Activated CD8-positive, alpha-beta memory T cell treated with anti-CD3 and anti-CD28 coated beads, Interleukin-2, amount 50 U/mL, for 1 hour (primary cell): Measurements from ENCODE around the gene TCF7L2.

ENCODE experiments used
- DNase-seq: peaks from one replicate; pipeline ENCODE4 v3.0.0-alpha.2; 2020; ENCODE audit errors: extremely low read depth

The TCF7L2 gene

GRCh38 chr10:113125612-113126011 is 175.6 kb downstream of the TCF7L2 start:
- DNase-seq, result no peak

DNA sequence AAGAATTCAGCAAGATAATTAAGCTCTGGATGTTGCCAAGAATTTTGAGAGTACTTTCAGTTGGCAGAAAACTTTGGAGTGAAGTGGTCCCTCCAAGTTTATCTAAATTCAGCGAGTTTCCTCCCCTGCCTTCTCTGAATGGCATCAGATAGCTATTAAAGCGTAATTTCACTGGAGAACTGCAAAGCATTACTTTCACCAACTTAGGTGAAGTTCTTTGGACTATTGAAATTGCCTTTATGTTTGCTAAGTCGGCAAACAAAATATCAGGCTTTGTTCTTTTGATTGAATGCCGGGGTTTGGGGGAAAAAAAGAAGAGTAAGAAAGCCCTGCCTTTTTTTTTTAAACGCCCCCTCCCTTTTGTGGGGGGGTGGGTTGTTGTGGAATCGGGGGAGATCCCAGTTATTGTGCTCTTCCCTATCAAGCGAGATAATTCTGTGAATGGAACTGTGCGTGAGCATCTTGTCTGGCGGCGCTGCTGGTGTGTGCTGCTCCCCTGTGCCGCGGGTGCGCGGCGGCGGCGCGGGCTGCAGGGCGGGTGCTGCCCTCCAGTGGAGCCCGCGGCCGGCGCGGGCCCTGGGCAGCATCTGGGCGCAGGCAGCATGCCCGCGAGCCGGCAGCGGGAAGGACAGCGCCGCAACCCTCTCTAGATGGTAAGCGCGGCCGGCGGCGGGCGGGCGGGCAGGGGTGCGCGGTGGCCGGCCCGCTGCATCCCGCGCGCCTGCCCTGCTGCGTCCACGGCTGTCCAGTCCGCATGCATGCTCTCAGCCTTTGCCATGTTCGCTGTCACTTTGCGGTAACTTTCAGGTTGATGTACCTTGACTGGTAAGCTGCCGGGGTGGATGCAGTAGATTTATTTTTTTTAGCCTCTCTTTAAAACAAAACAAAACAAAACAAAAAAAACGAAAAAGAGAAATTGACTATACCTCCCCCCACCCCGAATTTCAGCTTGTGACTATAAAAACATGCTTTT is 176.5 kb downstream of the TCF7L2 start:
- DNase-seq, result no peak

- no peak for DNase-seq
These were observed 177.3 kb downstream of the TCF7L2 start for GRCh38 chr10:113127261-113127900.

GRCh38 chr10:113127901-113128283 is 177.8 kb downstream of the TCF7L2 start:
- DNase-seq, result no peak

DNA sequence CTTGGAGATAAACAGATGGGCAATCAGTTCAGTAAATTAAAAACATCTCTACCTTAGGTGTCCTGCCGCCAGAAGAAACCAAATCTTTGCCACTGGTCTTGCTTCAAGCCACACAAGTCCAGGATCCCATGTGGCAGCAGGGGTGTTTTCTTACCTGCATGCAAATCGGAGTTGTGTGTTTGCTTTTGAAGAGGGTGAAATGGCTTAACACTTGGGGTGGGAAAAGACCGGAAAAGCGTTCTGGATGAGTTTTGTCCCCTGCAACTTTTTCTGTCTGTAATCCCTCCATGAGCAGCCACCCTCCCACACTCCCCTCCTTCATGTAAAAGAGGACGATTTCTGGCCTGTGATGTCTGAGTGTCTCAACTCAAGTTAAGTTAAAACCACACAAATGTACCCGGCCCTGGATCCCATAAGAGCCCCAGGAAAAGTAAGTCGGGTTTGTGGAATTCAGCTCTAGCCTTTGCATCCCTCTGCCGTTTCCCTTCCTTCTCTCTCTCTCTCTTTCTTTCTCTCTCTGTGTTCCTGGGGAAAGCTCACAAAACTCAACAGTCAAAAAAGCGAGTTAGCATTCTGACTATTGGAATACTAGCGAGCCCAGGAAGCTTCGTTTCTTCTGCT is 178.5 kb downstream of the TCF7L2 start:
- DNase-seq, result no peak

- no peak for DNase-seq
These were observed 179.1 kb downstream of the TCF7L2 start for GRCh38 chr10:113129117-113129516.

DNA sequence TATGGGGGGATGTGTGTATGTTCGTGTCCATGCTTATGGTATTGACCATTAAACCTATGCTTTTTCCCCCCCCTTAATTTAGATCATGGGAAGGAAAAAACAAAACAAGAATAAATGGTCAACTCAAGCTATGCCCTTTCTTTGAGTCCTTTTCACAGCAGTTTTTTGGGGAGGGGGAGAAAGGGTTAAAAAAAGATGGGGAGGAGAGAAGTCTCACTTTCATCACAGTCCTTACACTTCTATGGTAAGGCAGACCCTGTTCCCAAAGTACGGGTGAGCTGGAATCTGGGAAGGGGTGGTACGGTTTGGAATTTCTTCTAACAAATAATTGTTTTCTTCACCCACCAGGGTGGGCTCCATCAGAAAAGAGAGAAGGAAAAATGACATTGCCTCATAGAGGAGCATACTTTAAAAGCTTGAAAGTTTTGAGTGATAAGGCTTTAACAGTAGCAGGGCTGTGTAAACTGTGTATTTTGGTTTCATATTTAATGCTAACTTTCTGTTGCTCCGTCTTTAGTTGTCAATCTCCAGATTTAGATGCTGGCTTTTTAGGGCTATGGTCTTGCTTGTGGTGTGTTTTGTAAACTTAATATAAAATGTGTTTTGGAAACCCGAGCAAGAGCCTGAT is 180.1 kb downstream of the TCF7L2 start:
- no peak for DNase-seq

GRCh38 chr10:113131613-113132261 is 181.7 kb downstream of the TCF7L2 start:
- no peak for DNase-seq

- DNase-seq, result no peak
These were observed 182.6 kb downstream of the TCF7L2 start for GRCh38 chr10:113132591-113133121.

- no peak for DNase-seq
These were observed 183.6 kb downstream of the TCF7L2 start for GRCh38 chr10:113133497-113134115.

- no peak for DNase-seq
These were observed 185.0 kb downstream of the TCF7L2 start for GRCh38 chr10:113135025-113135424.

DNA sequence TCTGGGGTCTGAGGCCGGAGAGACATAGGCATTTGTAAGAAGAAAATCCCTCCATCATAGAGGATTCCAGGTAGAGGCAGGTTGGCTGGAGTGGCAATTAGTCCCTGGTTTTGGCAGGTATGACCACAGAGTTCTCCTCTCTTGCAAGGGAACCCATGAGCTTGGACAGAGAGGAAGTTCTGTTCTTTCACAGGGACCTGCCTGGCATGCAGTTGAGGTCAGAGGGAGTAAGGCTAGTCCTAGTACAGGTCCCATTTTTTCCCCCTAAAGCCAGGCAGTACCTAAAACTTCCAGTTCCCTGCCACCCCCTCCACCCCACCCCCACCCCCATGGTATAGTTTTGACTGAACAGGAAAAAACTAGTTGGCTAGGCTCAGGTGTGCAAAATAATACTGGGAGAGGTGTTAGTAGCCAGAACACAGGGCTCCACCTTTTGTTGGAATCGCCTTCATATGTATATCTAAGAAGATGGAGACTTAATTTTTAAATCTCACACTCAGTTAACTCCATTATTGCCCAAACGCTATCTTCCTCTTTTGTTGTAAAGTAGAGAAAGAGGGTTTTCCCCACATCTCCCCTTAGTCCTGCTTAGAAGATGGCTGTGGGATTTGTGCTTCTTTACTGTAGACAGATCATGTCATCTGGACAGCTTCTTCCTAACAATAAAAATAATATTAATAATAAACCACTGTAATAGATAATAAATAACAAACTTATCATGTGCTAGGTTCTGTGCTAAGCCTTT is 188.1 kb downstream of the TCF7L2 start:
- no peak for DNase-seq

GRCh38 chr10:113138937-113139585 is 189.0 kb downstream of the TCF7L2 start:
- no peak for DNase-seq

GRCh38 chr10:113139699-113140098 is 189.7 kb downstream of the TCF7L2 start:
- DNase-seq, result no peak

DNA sequence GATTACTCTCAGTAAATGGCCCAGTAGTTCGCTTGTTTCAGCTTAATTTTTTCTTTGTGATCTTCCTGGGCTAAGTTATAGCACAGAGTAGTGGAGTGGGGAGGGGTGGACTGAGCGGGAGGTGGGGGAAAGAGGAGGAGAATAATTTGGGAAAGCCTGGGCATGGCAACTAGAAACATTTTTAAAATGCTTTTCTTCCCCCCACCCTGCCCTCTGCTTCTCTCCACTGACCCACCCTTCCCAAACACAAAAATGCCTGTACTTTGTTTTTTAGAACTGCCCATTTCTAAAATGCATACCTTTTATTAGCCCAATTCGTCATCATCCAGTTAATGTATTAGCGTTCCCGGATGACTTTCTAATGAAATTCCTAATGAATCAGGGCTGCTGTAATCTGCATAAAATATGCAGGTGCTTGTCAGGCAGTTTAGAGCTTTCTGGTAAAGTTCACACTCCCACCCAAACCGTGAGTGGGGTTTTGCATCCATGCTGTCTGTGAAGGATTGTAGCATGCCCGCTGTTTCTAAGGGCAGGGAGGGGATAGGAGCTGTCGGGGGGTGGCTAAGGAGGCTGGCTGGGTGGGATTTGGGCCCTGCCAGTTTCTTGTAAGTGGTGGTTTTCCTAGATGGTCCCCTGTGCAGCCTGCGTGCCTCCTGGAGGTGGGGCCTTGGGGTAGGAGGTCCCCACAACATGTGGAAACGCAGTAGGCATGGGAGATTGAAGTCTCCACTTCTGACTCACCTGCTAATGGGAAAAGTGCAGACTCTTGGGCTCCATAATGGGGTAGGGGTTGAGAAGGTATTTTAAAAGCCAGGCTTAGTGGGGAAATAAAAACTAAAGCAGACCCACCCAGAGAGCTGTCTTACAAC is 190.3 kb downstream of the TCF7L2 start:
- DNase-seq, result no peak

- DNase-seq, result no peak
These were observed 192.7 kb downstream of the TCF7L2 start for GRCh38 chr10:113142601-113143362.

DNA sequence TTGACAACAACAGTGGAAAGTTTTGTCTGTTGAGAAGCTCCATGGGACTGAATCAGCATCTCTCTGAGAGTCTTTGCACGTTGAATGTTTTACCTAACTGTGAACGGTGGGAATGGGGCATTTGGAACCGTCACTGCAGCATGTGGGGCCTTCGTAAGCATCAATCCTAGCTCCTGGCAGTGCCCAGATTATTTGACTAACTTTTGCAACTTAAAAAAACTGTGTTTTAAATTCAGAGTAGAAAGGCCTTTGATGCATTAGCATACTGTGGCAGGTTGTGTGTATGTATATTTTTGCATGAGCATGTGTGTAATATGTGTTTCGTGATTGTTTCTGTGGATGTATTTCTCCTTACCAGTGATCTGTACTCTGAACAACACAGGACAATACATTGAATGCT is 194.5 kb downstream of the TCF7L2 start:
- no peak for DNase-seq
